GM06990 (cell line): ENCODE measurements around the gene PHF19.

ENCODE experiments used
- DNase-seq: peaks from one replicate; pipeline ENCODE4 v3.0.0-alpha.2; 2011; ENCODE audit not compliant: insufficient read length; ENCODE audit errors: extremely low read depth
- H3K27me3 ChIP-seq: replicated peaks from 2 replicates; pipeline ENCODE4 v1.6.0; 2011; ENCODE audit warnings: low read length; ENCODE audit not compliant: control insufficient read depth, insufficient read depth
- H3K36me3 ChIP-seq: 2 replicates; pipeline ENCODE4 v1.5.1; 2011; ENCODE audit warnings: low read length; ENCODE audit not compliant: control insufficient read depth, insufficient read depth
- H3K4me3 ChIP-seq: replicated peaks from 2 replicates; pipeline ENCODE4 v1.5.1; 2011; ENCODE audit warnings: low read depth, mild to moderate bottlenecking, control low read depth, low read length
- TF ChIP-seq, protein P1 (sequence below): IDR thresholded peaks from 2 replicates; pipeline ENCODE4 v1.5.1; 2011; ENCODE audit warnings: low read length, control low read depth, mild to moderate bottlenecking, inconsistent platforms; ENCODE audit not compliant: insufficient read depth, poor library complexity, severe bottlenecking

Gene PHF19

DNA sequence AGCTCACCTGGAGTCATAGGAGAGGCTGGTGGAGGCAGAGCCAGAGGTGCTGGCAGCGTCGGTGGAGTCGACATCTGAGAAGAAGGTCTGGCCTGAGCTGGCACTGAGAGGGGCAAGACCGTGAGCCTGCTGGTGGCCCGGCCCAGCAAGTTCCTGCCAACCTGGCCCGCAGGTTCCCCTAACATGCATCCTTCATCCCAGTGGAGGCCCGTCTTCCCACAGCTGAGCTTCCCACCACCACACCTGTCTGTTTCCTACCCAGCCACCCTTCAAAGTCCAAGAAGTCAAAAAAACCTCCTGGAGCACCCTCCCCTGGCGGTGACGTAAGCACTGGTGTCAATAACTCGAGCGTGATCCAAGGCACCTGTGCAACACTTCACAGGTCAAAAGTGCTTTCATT is 16.9 kb downstream of the PHF19 start:
- H3K4me3 ChIP-seq, result no peak overlapping the region
- TF ChIP-seq, protein P1, sequence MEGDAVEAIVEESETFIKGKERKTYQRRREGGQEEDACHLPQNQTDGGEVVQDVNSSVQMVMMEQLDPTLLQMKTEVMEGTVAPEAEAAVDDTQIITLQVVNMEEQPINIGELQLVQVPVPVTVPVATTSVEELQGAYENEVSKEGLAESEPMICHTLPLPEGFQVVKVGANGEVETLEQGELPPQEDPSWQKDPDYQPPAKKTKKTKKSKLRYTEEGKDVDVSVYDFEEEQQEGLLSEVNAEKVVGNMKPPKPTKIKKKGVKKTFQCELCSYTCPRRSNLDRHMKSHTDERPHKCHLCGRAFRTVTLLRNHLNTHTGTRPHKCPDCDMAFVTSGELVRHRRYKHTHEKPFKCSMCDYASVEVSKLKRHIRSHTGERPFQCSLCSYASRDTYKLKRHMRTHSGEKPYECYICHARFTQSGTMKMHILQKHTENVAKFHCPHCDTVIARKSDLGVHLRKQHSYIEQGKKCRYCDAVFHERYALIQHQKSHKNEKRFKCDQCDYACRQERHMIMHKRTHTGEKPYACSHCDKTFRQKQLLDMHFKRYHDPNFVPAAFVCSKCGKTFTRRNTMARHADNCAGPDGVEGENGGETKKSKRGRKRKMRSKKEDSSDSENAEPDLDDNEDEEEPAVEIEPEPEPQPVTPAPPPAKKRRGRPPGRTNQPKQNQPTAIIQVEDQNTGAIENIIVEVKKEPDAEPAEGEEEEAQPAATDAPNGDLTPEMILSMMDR, result no peak
- peaks cover 43% of the 10 kb centered on the region for H3K36me3 ChIP-seq
- no peak for DNase-seq
- no peaks in the 10 kb centered on the region for H3K27me3 ChIP-seq

DNA sequence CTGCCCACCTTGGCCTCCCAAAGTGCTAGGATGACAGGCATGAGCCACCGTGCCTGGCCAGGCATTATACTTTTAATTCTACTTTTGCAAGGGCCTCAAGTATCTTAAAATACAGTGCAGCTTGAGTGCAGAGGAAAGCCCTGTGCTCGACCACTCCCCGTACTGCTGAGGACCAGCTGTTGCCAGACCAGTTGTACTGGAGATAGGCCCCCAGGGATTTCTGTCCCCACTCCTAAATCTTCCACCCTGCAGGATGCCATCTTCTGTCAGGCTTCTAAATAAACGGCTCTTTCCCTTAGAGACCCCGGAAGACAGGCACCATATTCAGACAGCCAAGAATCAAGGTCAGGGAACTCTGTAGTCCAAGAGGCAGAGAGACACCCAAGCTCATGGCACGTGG is 17.6 kb downstream of the PHF19 start:
- peaks cover 42% of the 10 kb centered on the region for H3K36me3 ChIP-seq
- TF ChIP-seq, protein P1, result no peak
- H3K4me3 ChIP-seq, result no peak overlapping the region
- no peak for DNase-seq
- H3K27me3 ChIP-seq, result no peaks in the 10 kb centered on the region

DNA sequence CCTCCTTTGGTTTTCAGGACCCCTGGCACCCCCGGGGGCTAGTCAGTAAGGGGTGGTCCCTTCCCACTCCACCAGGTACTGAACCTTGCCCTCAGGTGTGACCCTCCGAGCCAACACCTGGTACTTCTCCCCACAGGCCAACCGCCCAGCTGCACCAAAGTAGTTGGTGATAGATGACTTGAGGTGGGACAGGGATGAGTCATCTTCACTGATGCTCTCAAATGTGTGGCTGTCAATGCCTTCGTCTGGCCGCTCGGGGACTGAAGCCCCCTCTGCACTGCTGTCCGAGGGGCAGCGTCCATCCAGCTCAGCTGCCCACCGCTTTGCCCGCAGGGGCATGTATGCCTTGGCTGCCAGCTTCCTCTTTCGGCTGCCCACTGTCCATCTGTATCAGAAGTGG is 19.1 kb downstream of the PHF19 start:
- peaks cover 34% of the 10 kb centered on the region for H3K36me3 ChIP-seq
- no peak for DNase-seq
- no peaks in the 10 kb centered on the region for H3K27me3 ChIP-seq
- no peak overlapping the region for H3K4me3 ChIP-seq
- TF ChIP-seq, protein P1, result no peak

DNA sequence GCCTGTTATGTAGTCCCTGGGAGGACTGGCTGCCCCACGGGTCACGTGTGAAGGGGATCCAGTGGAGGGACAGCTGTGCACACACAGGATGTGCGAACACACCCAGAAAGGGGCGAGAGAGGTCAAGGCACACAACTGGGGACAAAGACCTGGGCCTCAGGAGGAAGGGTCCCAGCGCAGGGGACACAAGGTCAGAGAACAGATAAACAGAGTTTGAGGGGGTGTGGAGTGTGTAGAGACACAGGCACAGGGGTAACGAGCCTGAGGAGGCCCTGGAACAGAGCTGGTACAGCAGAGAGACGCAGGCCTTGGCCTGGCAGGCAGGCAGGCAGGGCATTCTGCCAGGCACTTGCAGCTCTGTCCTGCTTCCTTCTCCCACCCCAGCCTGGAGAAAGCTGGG is 19.5 kb downstream of the PHF19 start:
- Histone ChIP-seq H3K36me3 (peaks cover 30% of the 10 kb centered on the region), H3K27me3 (no peaks in the 10 kb centered on the region), H3K4me3 (no peak overlapping the region)
- DNase-seq, result no peak
- TF ChIP-seq, protein P1, result no peak

DNA sequence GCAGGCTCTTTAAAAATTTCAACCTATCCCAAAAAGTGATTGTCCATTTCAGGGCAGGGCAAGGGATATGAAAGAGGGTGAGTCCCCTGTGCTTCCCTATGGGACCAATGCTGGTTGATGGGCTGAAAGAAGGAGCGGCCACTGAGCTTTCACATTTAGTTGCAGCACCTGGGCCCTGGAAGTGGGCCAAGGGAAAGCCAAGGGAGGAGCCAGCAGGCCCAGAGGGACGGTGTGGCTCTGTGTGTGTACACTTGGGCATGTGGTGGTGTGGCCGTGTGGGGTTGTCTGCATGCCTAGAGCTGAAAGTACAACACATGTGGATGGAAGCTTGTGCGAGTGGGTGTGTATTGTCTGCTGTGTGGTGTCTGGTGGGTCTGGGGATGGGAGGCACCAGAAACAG is 20.3 kb downstream of the PHF19 start:
- no peak for DNase-seq
- no peaks in the 10 kb centered on the region for H3K27me3 ChIP-seq
- H3K36me3 ChIP-seq, result peaks cover 25% of the 10 kb centered on the region
- TF ChIP-seq, protein P1, result no peak
- no peak overlapping the region for H3K4me3 ChIP-seq
